Endothelial cell of umbilical vein (primary cell): Measurements from ENCODE around the gene KIAA2012. TPM values are rescaled to one million over a fixed set of nuclear protein-coding genes. Genes with fewer than 3 reads are reported as not detected.

Source experiments
- BruUV-seq: library from RNA; stranded (reverse); fragments of 400-500 nt; replicated peaks from 2 replicates; lab custom pipeline; 2021; lab: Mats Ljungman, UMichigan
- CTCF ChIA-PET: fragments of 300-600, 350-600 bp; sonication (Branson Sonifier 250); formaldehyde crosslinking; loops from one replicate; lab custom pipeline; 2021; ENCODE audit warnings: antibody characterized with exemption, inconsistent platforms; lab: Charles Lee
- POLR2A ChIA-PET: fragments of 300-600, 350-600 bp; sonication (Branson Sonifier 250); formaldehyde crosslinking; loops from one replicate; lab custom pipeline; 2021; ENCODE audit warnings: antibody characterized with exemption, inconsistent platforms; lab: Charles Lee
- DNase-seq: peaks from one replicate; pipeline ENCODE4 v3.0.0-alpha.2; 2011; ENCODE audit warnings: low read depth, low spot score
- FAIRE-seq: peaks from 2 replicates; lab custom pipeline; 2011; peaks lifted over from hg19 to GRCh38; lab: Jason Lieb, UNC
- H2AFZ ChIP-seq: 2 replicates; pipeline ENCODE4 v1.6.0; 2012; ENCODE audit warnings: low read depth, low read length, control low read depth, inconsistent platforms
- H3K27ac ChIP-seq: 2 replicates; pipeline ENCODE4 v1.5.1; 2011; ENCODE audit warnings: low read depth, mild to moderate bottlenecking, control low read depth, low read length, moderate library complexity; ENCODE audit not compliant: insufficient read depth
- H3K27me3 ChIP-seq, 2 experiments: 2 replicates each; pipeline versions ENCODE4 v1.6.0 to v1.6.1; 2011; ENCODE audit warnings: low read length in 2 of 2, mixed read lengths in 1 of 2; ENCODE audit not compliant: control insufficient read depth in 2 of 2, insufficient read depth in 2 of 2
- H3K36me3 ChIP-seq, 2 experiments: 2 replicates in 1 of 2; 3 replicates in 1 of 2; pipeline ENCODE4 v1.5.1; 2011; ENCODE audit warnings: low read length in 2 of 2, mild to moderate bottlenecking in 1 of 2, moderate library complexity in 1 of 2; ENCODE audit not compliant: control insufficient read depth in 2 of 2, insufficient read depth in 2 of 2; ENCODE audit errors: extremely low read depth in 1 of 2
- H3K4me1 ChIP-seq: 3 replicates; pipeline ENCODE4 v1.5.1; 2011; ENCODE audit warnings: mild to moderate bottlenecking, low read length; ENCODE audit not compliant: control insufficient read depth, insufficient read depth; ENCODE audit errors: extremely low read depth
- H3K4me2 ChIP-seq: 2 replicates; pipeline ENCODE4 v1.6.1; 2011; ENCODE audit warnings: low read length, control low read depth, mixed read lengths; ENCODE audit not compliant: insufficient read depth
- H3K4me3 ChIP-seq, 3 experiments: fragments of 200-600 bp in 1 of 3; sonication (generic), shearing (Covaris generic) in 1 of 3; replicated peaks in 1 of 3; 2 replicates each; pipeline ENCODE4 v1.5.1; 2011 to 2016; ENCODE audit warnings: control low read depth in 3 of 3, low read length in 3 of 3, mild to moderate bottlenecking in 2 of 3, inconsistent platforms in 1 of 3, low read depth in 1 of 3, moderate library complexity in 1 of 3; ENCODE audit not compliant: insufficient read depth in 1 of 3
- H3K79me2 ChIP-seq: 2 replicates; pipeline ENCODE4 v1.6.0; 2012; ENCODE audit warnings: low read length, inconsistent platforms; ENCODE audit not compliant: control insufficient read depth, insufficient read depth
- H3K9ac ChIP-seq: replicated peaks from 2 replicates; pipeline ENCODE3; 2011; ENCODE audit warnings: low read length, control low read depth; ENCODE audit not compliant: insufficient read depth; ENCODE audit errors: extremely low read depth
- H3K9me1 ChIP-seq: replicated peaks from 3 replicates; pipeline ENCODE4 v1.6.0; 2011; ENCODE audit warnings: mild to moderate bottlenecking, low read length; ENCODE audit not compliant: control insufficient read depth, insufficient read depth; ENCODE audit errors: extremely low read depth
- H3K9me3 ChIP-seq: replicated peaks from 2 replicates; pipeline ENCODE4 v1.5.1; 2012; ENCODE audit warnings: low read length, inconsistent platforms; ENCODE audit not compliant: control insufficient read depth, insufficient read depth
- H4K20me1 ChIP-seq: replicated peaks from 2 replicates; pipeline ENCODE3; 2011; ENCODE audit warnings: mild to moderate bottlenecking, low read length; ENCODE audit not compliant: control insufficient read depth, insufficient read depth; ENCODE audit errors: extremely low read depth
- EZH2 ChIP-seq: IDR thresholded peaks from 2 replicates; pipeline ENCODE4 v1.6.1; 2012; ENCODE audit warnings: borderline replicate concordance, low read depth, mild to moderate bottlenecking, moderate library complexity, low read length, inconsistent platforms; ENCODE audit not compliant: severe bottlenecking
- FOS ChIP-seq: IDR thresholded peaks from 2 replicates; pipeline ENCODE4 v1.6.1; 2011; ENCODE audit warnings: mild to moderate bottlenecking, low read length, moderate library complexity, borderline replicate concordance; ENCODE audit not compliant: insufficient read depth
- GATA2 ChIP-seq: IDR thresholded peaks from 2 replicates; pipeline ENCODE4 v1.7.0; 2011; ENCODE audit warnings: low read depth, mild to moderate bottlenecking, moderate library complexity, mixed read lengths, low read length; ENCODE audit not compliant: insufficient read length, insufficient read depth
- JUN ChIP-seq: IDR thresholded peaks from 2 replicates; pipeline ENCODE4 v1.6.1; 2011; ENCODE audit warnings: borderline replicate concordance, low read depth; ENCODE audit not compliant: insufficient read length, insufficient read depth
- MYC ChIP-seq: IDR thresholded peaks from one replicate; pipeline ENCODE4 v1.6.1; 2011; ENCODE audit warnings: mild to moderate bottlenecking, low read depth, low read length
- POLR2A ChIP-seq: IDR thresholded peaks from 2 replicates; pipeline ENCODE4 v1.6.1; 2012; ENCODE audit warnings: low read depth, mild to moderate bottlenecking, control low read depth, low read length
- POLR2AphosphoS5 ChIP-seq: IDR thresholded peaks from 2 replicates; pipeline ENCODE4 v1.6.1; 2012; ENCODE audit warnings: low read depth, mild to moderate bottlenecking, control low read depth, low read length, moderate library complexity; ENCODE audit not compliant: insufficient read depth
- dilution Hi-C: fragments of 300-500 bp; cut with MboI; formaldehyde crosslinking; loops from one replicate; pipeline ENCODE4 v1.15.0; 2019; ENCODE audit warnings: low sequenced_read_pairs; ENCODE audit not compliant: extremely low pct_ligation_motif_present
- intact Hi-C: fragments of 100-400 bp; cut with micrococcal nuclease; formaldehyde crosslinking; loops from one replicate; pipeline ENCODE4 v1.10.0; 2022
- polyA plus RNA-seq, 4 experiments: library from polyadenylated mRNA; depleted of rRNA in 3 of 4; stranded (reverse) in 3 of 4; unstranded in 1 of 4; fragments of >200 nt; gene quantifications; 2 replicates each; pipeline versions ENCODE4 v1.2.1 to v1.2.3, GENCODE V29; 2011 to 2012; ENCODE audit warnings: missing spikeins in 1 of 4
- total RNA-seq: library from RNA; stranded (reverse); gene quantifications from 2 replicates; pipeline ENCODE4 v1.2.3, GENCODE V29; 2021
- TF ChIP-seq, protein P1 (sequence below), 2 donors: IDR thresholded peaks; 1 replicate in 1 of 2; 2 replicates in 1 of 2; pipeline ENCODE4 v1.5.1; 2011; ENCODE audit warnings: low read length in 2 of 2, mild to moderate bottlenecking in 2 of 2, moderate library complexity in 2 of 2, control low read depth in 1 of 2, inconsistent platforms in 1 of 2, low read depth in 1 of 2; ENCODE audit not compliant: insufficient read depth in 1 of 2; ENCODE audit errors: extremely low read depth in 1 of 2
- TF ChIP-seq, protein P2 (sequence below): IDR thresholded peaks from 2 replicates; pipeline ENCODE4 v1.6.1; 2011; ENCODE audit not compliant: insufficient read depth, insufficient read length

The KIAA2012 gene
- total and polyA plus RNA-seq, 2 donors (not counting 3 experiments of a cell fraction or from before 2014, with no cell fraction given) = not detected

DNA sequence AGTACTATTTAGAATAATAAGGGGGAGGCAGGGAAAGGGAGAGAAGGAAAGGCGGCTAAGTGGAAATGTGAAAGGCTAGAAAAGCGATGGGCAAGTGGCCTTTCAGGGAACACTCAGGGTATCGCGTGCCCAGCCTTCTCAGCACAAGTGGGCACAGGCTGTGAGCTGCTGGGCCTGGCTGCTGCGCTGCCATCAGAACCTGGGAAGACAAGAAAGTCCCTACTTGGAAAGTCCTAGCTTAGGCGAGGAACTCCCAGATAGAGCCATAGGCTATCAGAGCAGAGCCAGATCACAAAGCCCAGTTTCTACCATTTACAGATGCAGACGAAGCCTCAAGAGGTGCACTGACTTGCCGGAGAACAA lies 49.2 kb upstream of the KIAA2012 start:
- intact Hi-C loops = no loop called here
- no peaks in the 10 kb centered on the region for H3K79me2 ChIP-seq
- CTCF ChIA-PET = no interaction called here
- no peaks in the 10 kb centered on the region for H4K20me1 ChIP-seq
- no peaks in the 10 kb centered on the region for H3K4me1 ChIP-seq
- no peak for DNase-seq
- H3K4me3 ChIP-seq = no peak overlapping the region
- no peak for FAIRE-seq
- dilution Hi-C loops = no loop called here
- no peak overlapping the region for H2AFZ ChIP-seq
- H3K9ac ChIP-seq = no peak overlapping the region
- no peak for TF ChIP-seq POLR2A
- TF ChIP-seq MYC = no peak
- TF ChIP-seq FOS = no peak
- no peak for TF ChIP-seq JUN
- TF ChIP-seq GATA2 = no peak
- TF ChIP-seq, protein P1, sequence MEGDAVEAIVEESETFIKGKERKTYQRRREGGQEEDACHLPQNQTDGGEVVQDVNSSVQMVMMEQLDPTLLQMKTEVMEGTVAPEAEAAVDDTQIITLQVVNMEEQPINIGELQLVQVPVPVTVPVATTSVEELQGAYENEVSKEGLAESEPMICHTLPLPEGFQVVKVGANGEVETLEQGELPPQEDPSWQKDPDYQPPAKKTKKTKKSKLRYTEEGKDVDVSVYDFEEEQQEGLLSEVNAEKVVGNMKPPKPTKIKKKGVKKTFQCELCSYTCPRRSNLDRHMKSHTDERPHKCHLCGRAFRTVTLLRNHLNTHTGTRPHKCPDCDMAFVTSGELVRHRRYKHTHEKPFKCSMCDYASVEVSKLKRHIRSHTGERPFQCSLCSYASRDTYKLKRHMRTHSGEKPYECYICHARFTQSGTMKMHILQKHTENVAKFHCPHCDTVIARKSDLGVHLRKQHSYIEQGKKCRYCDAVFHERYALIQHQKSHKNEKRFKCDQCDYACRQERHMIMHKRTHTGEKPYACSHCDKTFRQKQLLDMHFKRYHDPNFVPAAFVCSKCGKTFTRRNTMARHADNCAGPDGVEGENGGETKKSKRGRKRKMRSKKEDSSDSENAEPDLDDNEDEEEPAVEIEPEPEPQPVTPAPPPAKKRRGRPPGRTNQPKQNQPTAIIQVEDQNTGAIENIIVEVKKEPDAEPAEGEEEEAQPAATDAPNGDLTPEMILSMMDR (IDR thresholded peaks at IDR 0.05; ENCODE audit: extremely low read depth in 1 of 2, insufficient read depth in 1 of 2, low read depth in 1 of 2, low read length in 2 of 2) = no peak
- no peak for TF ChIP-seq POLR2AphosphoS5
- no peak for TF ChIP-seq EZH2
- TF ChIP-seq, protein P2, sequence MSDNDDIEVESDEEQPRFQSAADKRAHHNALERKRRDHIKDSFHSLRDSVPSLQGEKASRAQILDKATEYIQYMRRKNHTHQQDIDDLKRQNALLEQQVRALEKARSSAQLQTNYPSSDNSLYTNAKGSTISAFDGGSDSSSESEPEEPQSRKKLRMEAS = no peak
- no peaks in the 10 kb centered on the region for H3K36me3 ChIP-seq
- H3K9me1 ChIP-seq = no peaks in the 10 kb centered on the region
- H3K4me2 ChIP-seq = no peak overlapping the region
- no peak overlapping the region for H3K27ac ChIP-seq
- POLR2A ChIA-PET = no interaction called here
- no TSS peak for BruUV-seq
- H3K9me3 ChIP-seq = no peaks in the 10 kb centered on the region
- H3K27me3 ChIP-seq = peaks cover 21 to 30% of the 10 kb centered on the region in 2 experiments
